Psoas muscle (tissue), 8 donors: ENCODE results near the gene SYDE2. TPM values are rescaled to one million over a fixed set of nuclear protein-coding genes. Genes with fewer than 3 reads are reported as not detected.
"Not testable (repeated sequence)": the region's sequence is repeated elsewhere in the genome, so short reads cannot be mapped to it uniquely, and the experiment has no call there.

Source experiments
- ATAC-seq, 4 donors: fragments of 200-7000 bp; cut with Tn5 transposase; one replicate each; pipeline ENCODE4 v1.9.1; 2020; ENCODE audit warnings: moderate library complexity in 3 of 4, mild to moderate bottlenecking in 2 of 4
- DNase-seq, 2 donors: peaks; one replicate each; pipeline ENCODE4 v3.0.0-alpha.2; 2020
- H3K27ac ChIP-seq: fragments of 200-600 bp; one replicate; pipeline ENCODE4 v1.8.0; 2022
- H3K27me3 ChIP-seq, 3 donors: fragments of 200-600 bp in 1 of 3; one replicate each; pipeline versions ENCODE4 v1.6.1 to v1.8.0; 2013 to 2022; ENCODE audit warnings: low read length in 2 of 3, mild to moderate bottlenecking in 2 of 3, moderate library complexity in 1 of 3; ENCODE audit not compliant: insufficient read depth in 3 of 3
- H3K36me3 ChIP-seq, 2 donors: fragments of 200-600 bp in 1 of 2; one replicate each; pipeline versions ENCODE4 v1.6.1 to v1.8.0; 2013 to 2022; ENCODE audit warnings: low read depth in 1 of 2, mild to moderate bottlenecking in 1 of 2, moderate library complexity in 1 of 2; ENCODE audit not compliant: insufficient read depth in 1 of 2
- H3K4me1 ChIP-seq: fragments of 200-600 bp; one replicate; pipeline ENCODE4 v1.8.0; 2022
- H3K4me3 ChIP-seq: fragments of 200-600 bp; one replicate; pipeline ENCODE4 v1.8.0; 2022; ENCODE audit warnings: mild to moderate bottlenecking
- H3K9me3 ChIP-seq: fragments of 200-600 bp; one replicate; pipeline ENCODE4 v1.8.0; 2022
- WGBS, 3 donors: extraction: QIAGEN DNeasy Blood & Tissue Kit; methylation state at CpG; one replicate each; pipeline versions ENCODE4 v1.1.6 to v1.1.7; 2013; 5-methylcytosine and 5-hydroxymethylcytosine counted together
- intact Hi-C, 2 donors: fragments of 100-400 bp; cut with DNase I; formaldehyde crosslinking; loops; one replicate each; pipeline versions ENCODE4 v1.11.0 to v1.14.2; 2022
- polyA plus RNA-seq, 3 donors: library from polyadenylated mRNA; stranded (reverse); fragments of 200-250 nt; gene quantifications; one replicate each; pipeline ENCODE4 v1.2.3, GENCODE V29; 2013
- total RNA-seq, 4 donors: library from RNA; stranded (reverse); fragmentation: NEBNext Ultra II Directional in 2 of 4; extraction: Animal tissue kit (Norgen Biotek cat#: 25700) in 2 of 4; gene quantifications; one replicate each; pipeline versions ENCODE4 v1.2.1 to v1.2.4, GENCODE V29; 2021 to 2023
- TF ChIP-seq, protein P1 (sequence below): fragments of 200-600 bp; IDR thresholded peaks from one replicate; pipeline ENCODE4 v1.8.0; 2022; ENCODE audit warnings: antibody characterized with exemption
- donor health status: healthy with polysubstance abuse.
- donor health status: DM: no; HTN: no; CAD: no; lungs with moderate emphysema.
- donor health status: Bipolar disorder and iron deficiency.
- donor health status: healthy.
- donor health status: DM: yes; HTN: yes; CAD: no.
- donor health status: DM: no; HTN: no; CAD: no.
- donor health status: DM: no; HTN: no; CAD: no.
- donor health status: DM: yes; HTN: yes; CAD: no.

The SYDE2 gene
- total and polyA plus RNA-seq, 7 donors: 0.30 to 5.9 (median 3.9) TPM

DNA sequence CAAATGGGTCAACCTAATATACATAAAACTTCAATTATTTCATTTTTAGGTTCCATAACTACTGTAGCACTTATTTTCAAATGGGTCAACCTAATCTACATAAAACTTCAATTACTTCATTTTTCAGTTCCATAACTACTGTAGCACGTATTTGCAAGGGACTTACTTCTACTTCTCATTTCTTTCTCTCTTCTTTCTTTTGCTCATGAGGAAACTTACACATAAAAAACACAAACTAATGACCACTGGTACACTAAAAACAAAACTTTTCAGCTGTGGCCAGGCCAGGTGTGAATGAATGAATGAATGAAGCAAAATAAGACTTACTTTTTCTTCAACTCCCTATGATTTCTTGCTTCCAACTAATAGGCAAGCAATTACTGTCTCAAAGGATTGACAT lies 11.7 kb downstream of the SYDE2 start:
- whole genome bisulfite sequencing, 3 donors: 75 to 82% (median 81%) methylated on average over 1 of the region's 1 CpG
- H3K27me3 ChIP-seq: no peaks in the 10 kb centered on the region
- no peaks in the 10 kb centered on the region for H3K4me1 ChIP-seq
- H3K27ac ChIP-seq: no peak overlapping the region
- intact Hi-C loops: no loop called here
- TF ChIP-seq, protein P1, sequence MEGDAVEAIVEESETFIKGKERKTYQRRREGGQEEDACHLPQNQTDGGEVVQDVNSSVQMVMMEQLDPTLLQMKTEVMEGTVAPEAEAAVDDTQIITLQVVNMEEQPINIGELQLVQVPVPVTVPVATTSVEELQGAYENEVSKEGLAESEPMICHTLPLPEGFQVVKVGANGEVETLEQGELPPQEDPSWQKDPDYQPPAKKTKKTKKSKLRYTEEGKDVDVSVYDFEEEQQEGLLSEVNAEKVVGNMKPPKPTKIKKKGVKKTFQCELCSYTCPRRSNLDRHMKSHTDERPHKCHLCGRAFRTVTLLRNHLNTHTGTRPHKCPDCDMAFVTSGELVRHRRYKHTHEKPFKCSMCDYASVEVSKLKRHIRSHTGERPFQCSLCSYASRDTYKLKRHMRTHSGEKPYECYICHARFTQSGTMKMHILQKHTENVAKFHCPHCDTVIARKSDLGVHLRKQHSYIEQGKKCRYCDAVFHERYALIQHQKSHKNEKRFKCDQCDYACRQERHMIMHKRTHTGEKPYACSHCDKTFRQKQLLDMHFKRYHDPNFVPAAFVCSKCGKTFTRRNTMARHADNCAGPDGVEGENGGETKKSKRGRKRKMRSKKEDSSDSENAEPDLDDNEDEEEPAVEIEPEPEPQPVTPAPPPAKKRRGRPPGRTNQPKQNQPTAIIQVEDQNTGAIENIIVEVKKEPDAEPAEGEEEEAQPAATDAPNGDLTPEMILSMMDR: no peak
- H3K4me3 ChIP-seq: no peak overlapping the region
- H3K9me3 ChIP-seq: no peaks in the 10 kb centered on the region
- DNase-seq: no peak
- no peak for ATAC-seq
- H3K36me3 ChIP-seq: peaks cover 0 to 16% of the 10 kb centered on the region in 2 donors

DNA sequence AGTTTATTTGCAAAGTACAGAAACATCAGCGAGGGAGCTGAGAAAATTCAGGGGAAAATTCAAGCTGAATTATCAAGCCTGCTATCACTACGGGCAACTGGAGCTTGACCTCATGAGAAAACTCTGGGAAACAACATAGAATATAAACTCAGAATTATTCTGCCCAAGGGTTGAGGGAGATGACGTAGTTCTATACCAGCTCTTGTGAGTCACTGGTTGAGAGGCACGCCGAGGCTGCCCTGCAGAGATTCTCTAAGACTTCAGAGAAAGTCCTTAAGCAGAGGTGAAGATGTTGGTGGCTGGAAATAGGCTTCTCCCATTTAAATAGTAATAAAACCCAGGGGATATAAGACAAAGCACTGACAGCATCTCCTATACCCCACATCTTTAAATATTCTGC lies 12.3 kb downstream of the SYDE2 start:
- Histone ChIP-seq H3K27ac (no peak overlapping the region), H3K27me3 (no peaks in the 10 kb centered on the region), H3K4me1 (no peaks in the 10 kb centered on the region), H3K4me3 (no peak overlapping the region), H3K9me3 (no peaks in the 10 kb centered on the region), H3K36me3 (peaks cover 0 to 16% of the 10 kb centered on the region in 2 donors)
- ATAC-seq (no peak), DNase-seq (no peak)
- WGBS, 3 donors: 69 to 90% (median 80%) methylated on average over 5 of the region's 5 CpGs
- TF ChIP-seq, protein P1: no peak
- intact Hi-C loops: no loop called here

DNA sequence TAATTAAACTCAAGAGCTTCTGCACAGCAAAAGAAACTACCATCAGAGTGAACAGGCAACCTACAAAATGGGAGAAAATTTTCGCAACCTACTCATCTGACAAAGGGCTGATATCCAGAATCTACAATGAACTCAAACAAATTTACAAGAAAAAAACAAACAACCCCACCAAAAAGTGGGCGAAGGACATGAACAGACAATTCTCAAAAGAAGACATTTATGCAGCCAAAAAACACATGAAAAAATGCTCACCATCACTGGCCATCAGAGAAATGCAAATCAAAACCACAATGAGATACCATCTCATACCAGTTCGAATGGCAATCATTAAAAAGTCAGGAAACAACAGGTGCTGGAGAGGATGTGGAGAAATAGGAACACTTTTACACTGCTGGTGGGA lies 13.8 kb downstream of the SYDE2 start:
- intact Hi-C loops, H3K9me3 ChIP-seq, H3K4me3 ChIP-seq, H3K27me3 ChIP-seq, DNase-seq, H3K4me1 ChIP-seq, ATAC-seq, H3K27ac ChIP-seq: not testable (repeated sequence)
- WGBS, 3 donors: 25 to 86% (median 76%) methylated on average over 1 to 2 of the region's 3 CpGs
- H3K36me3 ChIP-seq: peaks cover 0 to 24% of the 10 kb centered on the region in 2 donors

DNA sequence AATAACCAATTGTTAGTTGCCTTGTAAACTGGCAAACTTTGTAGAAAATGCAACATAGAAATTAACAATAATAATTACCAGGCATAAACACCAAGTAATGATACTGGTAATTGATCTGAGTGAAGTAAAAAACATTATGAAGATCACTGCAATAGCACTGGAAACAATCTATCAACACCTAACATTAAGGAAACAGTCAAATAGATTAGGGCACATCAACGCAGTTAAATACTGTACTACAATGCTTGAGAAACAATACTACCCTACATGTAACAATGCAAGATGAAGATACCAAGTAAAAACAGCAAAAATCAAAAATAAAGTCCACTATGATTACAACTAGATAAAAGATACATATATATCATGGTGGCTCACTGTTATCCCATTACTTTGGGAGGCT lies 16.6 kb downstream of the SYDE2 start:
- DNase-seq (no peak), ATAC-seq (no peak)
- Histone ChIP-seq H3K36me3 (peaks cover 0 to 15% of the 10 kb centered on the region in 2 donors), H3K4me1 (no peaks in the 10 kb centered on the region), H3K4me3 (no peak overlapping the region), H3K9me3 (no peaks in the 10 kb centered on the region), H3K27ac (no peak overlapping the region), H3K27me3 (no peaks in the 10 kb centered on the region)
- TF ChIP-seq, protein P1: no peak
- 83 to 88% (median 87%) methylated on average over 1 of the region's 1 CpG for WGBS, 3 donors
- intact Hi-C loops: no loop called here

DNA sequence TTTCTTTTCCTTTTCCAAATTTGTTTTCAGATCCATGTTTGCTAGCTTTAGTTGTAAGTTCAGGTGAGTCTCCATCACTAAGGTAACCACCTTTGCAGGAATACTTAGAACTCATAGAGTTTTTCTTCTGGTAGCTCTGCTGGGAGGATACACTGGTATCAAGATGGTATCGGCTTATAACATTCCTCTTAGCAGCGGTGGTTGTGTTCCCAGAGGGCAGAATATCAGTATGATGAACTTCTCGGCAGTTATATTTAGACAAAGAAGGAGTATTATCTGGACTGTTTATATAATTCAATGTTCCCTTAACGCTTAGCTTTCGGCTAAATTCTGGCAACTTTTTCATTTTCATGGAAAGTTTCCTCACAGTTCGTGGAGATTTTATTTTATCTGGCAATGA lies 18.1 kb downstream of the SYDE2 start:
- ATAC-seq: no peak

More for the DNA sequence above, 18.1 kb downstream of the SYDE2 start:
- 34 to 59% (median 39%) methylated on average over 6 of the region's 6 CpGs for WGBS, 3 donors
- H3K27ac ChIP-seq: no peak overlapping the region
- intact Hi-C loops: no loop called here
- TF ChIP-seq, protein P1: no peak
- peaks cover 0 to 11% of the 10 kb centered on the region in 2 donors for H3K36me3 ChIP-seq
- H3K27me3 ChIP-seq: no peaks in the 10 kb centered on the region
- H3K9me3 ChIP-seq: no peaks in the 10 kb centered on the region
- H3K4me3 ChIP-seq: no peak overlapping the region
- DNase-seq: no peak
- no peaks in the 10 kb centered on the region for H3K4me1 ChIP-seq
